Skeletal muscle tissue (tissue), 4 donors: ENCODE results near the gene CTXN1. TPM values are rescaled to one million over a fixed set of nuclear protein-coding genes. Genes with fewer than 3 reads are reported as not detected.

Experiments used
- H3K27ac ChIP-seq: one replicate; pipeline ENCODE4 v1.7.0; 2013; ENCODE audit warnings: mild to moderate bottlenecking, low read depth, low read length, inconsistent platforms
- H3K27me3 ChIP-seq, 3 donors: one replicate each; pipeline ENCODE4 v1.7.0; 2013; ENCODE audit warnings: low read length in 3 of 3; ENCODE audit not compliant: control insufficient read depth in 3 of 3, insufficient read depth in 3 of 3
- H3K36me3 ChIP-seq, 3 donors: one replicate each; pipeline ENCODE4 v1.7.0; 2013; ENCODE audit warnings: low read length in 3 of 3; ENCODE audit not compliant: control insufficient read depth in 3 of 3, insufficient read depth in 3 of 3
- H3K4me1 ChIP-seq, 3 donors: one replicate each; pipeline ENCODE4 v1.7.0; 2013; ENCODE audit warnings: low read length in 3 of 3, mild to moderate bottlenecking in 3 of 3; ENCODE audit not compliant: control insufficient read depth in 3 of 3, insufficient read depth in 3 of 3
- H3K4me3 ChIP-seq, 3 donors: one replicate each; pipeline ENCODE4 v1.7.0; 2013; ENCODE audit warnings: low read length in 3 of 3
- H3K9ac ChIP-seq, 3 donors: one replicate each; pipeline ENCODE4 v1.7.0; 2013; ENCODE audit warnings: low read length in 3 of 3, mild to moderate bottlenecking in 3 of 3, moderate library complexity in 2 of 3, low read depth in 1 of 3
- H3K9me3 ChIP-seq, 3 donors: one replicate each; pipeline ENCODE4 v1.7.0; 2013; ENCODE audit warnings: low read length in 3 of 3; ENCODE audit not compliant: control insufficient read depth in 3 of 3
- total RNA-seq: library from RNA; depleted of rRNA; stranded (reverse); fragments of >200 nt; gene quantifications from one replicate; pipeline ENCODE4 v1.2.3, GENCODE V29; 2014
- donor health status: Osteomylitis.

Gene CTXN1
- total RNA-seq, 1 donor from 2014 or later: 0.52 TPM

DNA sequence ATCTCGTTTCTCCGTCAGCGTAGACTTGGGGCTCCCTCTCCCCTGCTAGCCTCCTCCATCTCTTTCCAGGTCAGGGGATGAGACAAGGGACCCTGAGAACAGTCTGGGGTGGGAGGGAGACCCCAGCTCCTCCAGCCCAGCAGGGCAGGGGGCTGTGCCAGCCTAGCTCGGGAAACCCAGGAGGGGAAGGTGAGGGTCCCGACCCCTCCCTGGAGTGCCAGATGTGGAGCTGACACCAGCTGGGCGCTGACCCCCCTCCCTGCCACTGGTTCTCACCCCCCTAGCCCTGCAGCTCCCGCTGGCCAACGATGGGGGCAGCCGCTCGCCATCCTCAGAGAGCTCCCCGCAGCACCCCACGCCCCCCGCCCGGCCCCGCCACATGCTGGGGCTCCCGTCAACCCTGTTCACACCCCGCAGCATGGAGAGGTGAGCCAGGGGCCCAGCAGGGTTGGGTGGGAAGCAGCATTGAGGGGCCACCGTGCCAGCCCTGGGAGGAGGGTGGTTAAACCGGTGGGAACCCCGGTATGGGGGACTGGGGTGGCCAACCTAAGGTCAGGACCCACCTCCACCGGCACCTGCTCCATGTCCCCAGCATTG lies 16.4 kb downstream of the CTXN1 start:
- peaks cover 0 to 6% (median 2%) of the 10 kb centered on the region in 3 donors for H3K27me3 ChIP-seq
- H3K4me1 ChIP-seq: peaks cover 11 to 29% (median 14%) of the 10 kb centered on the region in 3 donors
- H3K27ac ChIP-seq: no peak overlapping the region
- no peaks in the 10 kb centered on the region for H3K9me3 ChIP-seq
- H3K36me3 ChIP-seq: peaks cover 39 to 47% (median 44%) of the 10 kb centered on the region in 3 donors
- H3K9ac ChIP-seq: no peak overlapping the region
- no peak overlapping the region for H3K4me3 ChIP-seq

DNA sequence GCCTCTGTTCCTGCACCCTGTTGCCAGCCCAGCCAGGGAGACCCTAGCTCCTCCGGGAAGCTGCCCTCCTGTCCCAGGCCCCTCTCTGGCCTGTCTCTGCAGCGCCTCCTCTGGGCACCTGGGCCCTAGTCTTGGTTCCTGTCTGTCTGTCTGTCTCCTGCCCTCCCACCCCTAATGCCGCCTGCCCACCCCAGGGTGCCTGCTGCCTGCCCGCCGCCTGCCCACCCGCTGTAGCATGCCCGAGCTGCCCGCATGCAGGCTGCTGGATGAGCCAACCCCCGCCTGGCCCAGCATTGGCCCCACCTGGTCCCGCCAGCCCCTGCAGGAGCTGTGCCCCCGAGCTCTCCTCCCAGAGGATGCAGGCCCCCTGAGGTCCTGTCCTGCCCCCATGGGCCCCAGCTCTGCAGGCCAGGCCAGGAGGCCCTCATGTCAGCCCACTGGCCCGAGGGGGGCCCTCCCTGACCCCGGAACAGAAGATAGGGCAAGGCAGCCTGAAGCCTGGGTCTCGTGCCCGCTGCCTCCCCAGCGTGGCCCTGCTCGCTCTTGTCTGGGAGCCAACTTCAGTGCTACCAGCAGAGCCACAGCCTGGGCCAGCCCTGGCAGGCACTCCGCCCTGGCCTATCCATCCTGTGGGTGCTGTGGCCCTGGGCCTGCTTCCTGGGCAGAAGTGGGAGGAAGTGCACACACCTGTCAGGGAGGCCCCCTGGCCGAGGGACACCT lies 17.0 kb downstream of the CTXN1 start:
- Histone ChIP-seq H3K4me1 (peaks cover 15 to 30% (median 16%) of the 10 kb centered on the region in 3 donors), H3K36me3 (peaks cover 39 to 48% (median 45%) of the 10 kb centered on the region in 3 donors), H3K9me3 (no peaks in the 10 kb centered on the region), H3K27me3 (peaks cover 0 to 3% (median 0%) of the 10 kb centered on the region in 3 donors), H3K27ac (no peak overlapping the region), H3K9ac (no peak overlapping the region), H3K4me3 (no peak overlapping the region)

DNA sequence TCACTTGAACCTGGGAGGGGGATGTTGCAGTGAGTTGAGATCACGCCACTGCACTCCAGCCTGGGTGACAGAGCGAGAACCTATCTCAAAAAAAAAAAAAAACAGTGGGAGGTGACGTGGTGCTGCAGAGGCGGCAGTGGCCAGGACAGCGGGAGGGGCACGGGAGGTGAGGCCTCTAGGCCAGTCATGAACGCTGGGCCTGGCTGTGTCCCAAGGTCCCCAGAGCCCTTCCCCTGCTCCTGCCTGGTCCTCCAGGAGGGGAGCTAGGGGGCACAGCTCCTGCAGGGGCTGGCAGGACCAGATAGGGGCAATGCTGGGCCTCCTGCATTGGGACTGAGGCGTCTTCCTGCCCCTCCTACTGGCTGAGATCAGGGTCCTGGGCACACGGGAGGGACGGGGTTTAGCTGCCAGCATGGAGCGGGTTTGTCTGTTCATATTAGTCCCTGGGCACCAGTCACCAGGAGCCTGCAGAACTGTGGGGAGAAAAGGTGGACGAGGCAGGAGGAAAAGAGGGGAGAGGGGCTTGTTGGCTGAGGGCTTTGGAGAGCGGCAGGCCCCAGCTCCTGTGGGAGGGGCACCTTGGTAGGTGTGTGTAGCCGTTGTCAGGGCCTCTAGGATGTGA lies 17.7 kb downstream of the CTXN1 start:
- H3K9me3 ChIP-seq: no peaks in the 10 kb centered on the region
- no peak overlapping the region for H3K27ac ChIP-seq
- H3K4me1 ChIP-seq: peaks cover 16 to 33% (median 18%) of the 10 kb centered on the region in 3 donors
- H3K36me3 ChIP-seq: peaks cover 39 to 48% (median 45%) of the 10 kb centered on the region in 3 donors
- H3K27me3 ChIP-seq: peaks cover 0 to 3% (median 0%) of the 10 kb centered on the region in 3 donors
- H3K9ac ChIP-seq: no peak overlapping the region
- H3K4me3 ChIP-seq: no peak overlapping the region

DNA sequence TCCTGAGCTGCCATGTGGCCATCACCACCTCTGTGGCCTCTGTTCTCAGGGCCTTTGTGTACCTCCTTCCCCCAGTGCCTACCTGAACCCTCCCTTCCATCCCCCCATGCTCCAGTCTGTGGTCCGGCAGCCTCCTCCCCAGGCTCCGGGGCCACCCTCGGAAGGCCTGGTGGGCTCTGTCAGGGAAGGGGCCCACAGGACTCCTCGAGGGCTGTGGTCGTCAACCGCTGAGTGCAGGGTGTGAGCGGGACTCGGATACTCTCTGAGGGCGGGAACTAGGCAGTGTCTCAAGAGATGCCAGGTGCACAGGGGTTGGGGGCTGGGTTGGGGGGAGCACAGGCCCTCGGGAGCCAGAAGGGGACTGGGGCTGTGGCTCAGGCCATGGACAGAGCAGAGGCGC lies 18.4 kb downstream of the CTXN1 start:
- H3K27me3 ChIP-seq: peaks cover 0 to under 1% (median 0%) of the 10 kb centered on the region in 3 donors
- no peak overlapping the region for H3K9ac ChIP-seq
- H3K4me3 ChIP-seq: no peak overlapping the region
- H3K27ac ChIP-seq: no peak overlapping the region
- peaks cover 22 to 39% (median 24%) of the 10 kb centered on the region in 3 donors for H3K4me1 ChIP-seq
- H3K36me3 ChIP-seq: peaks cover 36 to 44% (median 42%) of the 10 kb centered on the region in 3 donors
- H3K9me3 ChIP-seq: no peaks in the 10 kb centered on the region

DNA sequence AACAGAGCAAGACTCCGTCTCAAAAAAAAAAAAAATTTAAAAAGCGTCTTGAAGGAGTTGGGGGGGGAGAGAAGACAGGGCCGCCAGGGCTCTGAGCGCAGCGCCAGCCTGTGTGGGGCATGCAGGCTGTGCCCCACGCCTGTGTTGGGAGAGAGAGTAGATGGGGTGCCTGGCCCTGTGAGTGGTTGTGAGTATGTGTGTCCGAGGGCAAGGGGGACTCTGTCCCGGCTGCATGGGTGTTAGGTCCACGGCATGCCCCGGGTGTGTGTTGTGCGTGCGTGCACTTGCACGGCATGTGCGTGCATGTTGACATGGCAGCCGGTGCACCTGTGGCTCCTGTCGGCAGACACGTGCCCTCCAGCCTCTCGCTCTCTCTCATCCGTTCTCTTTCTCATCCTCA lies 18.8 kb downstream of the CTXN1 start:
- no peaks in the 10 kb centered on the region for H3K9me3 ChIP-seq
- H3K4me1 ChIP-seq: peaks cover 22 to 40% (median 25%) of the 10 kb centered on the region in 3 donors
- H3K9ac ChIP-seq: no peak overlapping the region
- no peaks in the 10 kb centered on the region for H3K27me3 ChIP-seq
- peaks cover 34 to 41% (median 40%) of the 10 kb centered on the region in 3 donors for H3K36me3 ChIP-seq
- H3K27ac ChIP-seq: no peak overlapping the region
- no peak overlapping the region for H3K4me3 ChIP-seq

DNA sequence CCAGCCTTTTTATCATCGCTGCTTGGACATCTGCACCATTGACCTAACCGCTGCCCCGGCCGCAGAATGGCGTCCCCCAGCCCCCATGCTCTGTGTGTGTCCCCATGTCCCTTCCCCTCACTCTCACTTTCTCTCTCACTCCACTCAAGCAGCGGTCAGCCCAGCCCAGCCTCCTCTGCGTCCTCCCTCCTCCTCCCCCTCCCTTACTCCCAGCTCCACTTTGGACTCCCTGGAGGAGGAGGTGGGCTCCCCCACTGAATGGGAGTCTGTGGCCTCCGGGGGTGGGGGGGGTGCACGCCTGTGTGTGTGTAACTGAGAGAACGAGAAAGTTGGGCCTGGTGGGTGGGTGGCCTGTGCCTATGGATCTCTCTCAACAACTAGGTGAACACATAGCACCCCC lies 20.1 kb downstream of the CTXN1 start:
- Histone ChIP-seq H3K4me1 (peaks cover 22 to 40% (median 28%) of the 10 kb centered on the region in 3 donors), H3K4me3 (no peak overlapping the region), H3K27me3 (no peaks in the 10 kb centered on the region), H3K36me3 (peaks cover 23 to 30% (median 29%) of the 10 kb centered on the region in 3 donors), H3K9ac (peak overlapping the region in 1 of 3 donors; percentile 89), H3K27ac (no peak overlapping the region), H3K9me3 (no peaks in the 10 kb centered on the region)

DNA sequence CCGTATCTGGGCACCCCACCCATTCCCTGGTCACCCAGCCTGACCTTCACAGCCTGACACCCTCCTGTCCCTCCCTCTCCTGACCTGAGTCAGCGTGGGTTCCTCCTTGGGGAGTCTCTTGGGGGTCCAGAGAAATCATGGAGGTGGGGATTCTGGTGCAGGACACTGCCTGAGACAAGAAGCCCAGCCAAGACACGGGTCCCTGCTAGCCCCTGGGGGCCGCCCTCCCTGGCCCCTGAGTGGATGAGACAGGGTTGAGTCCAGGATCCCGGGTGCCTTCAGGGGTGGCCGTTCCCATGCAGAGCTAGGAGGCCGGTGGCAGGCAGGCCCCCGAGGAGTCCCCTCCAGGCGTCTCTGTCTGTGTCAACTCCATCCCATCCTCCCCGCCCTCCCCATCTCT lies 20.7 kb downstream of the CTXN1 start:
- Histone ChIP-seq H3K9ac (peak overlapping the region in 2 of 3 donors; percentile 81 to 89), H3K27me3 (no peaks in the 10 kb centered on the region), H3K9me3 (no peaks in the 10 kb centered on the region), H3K36me3 (peaks cover 17 to 24% (median 24%) of the 10 kb centered on the region in 3 donors), H3K4me1 (peaks cover 26 to 46% (median 33%) of the 10 kb centered on the region in 3 donors), H3K4me3 (peak overlapping the region; percentile 23 to 97 (median 91)), H3K27ac (no peak overlapping the region)

DNA sequence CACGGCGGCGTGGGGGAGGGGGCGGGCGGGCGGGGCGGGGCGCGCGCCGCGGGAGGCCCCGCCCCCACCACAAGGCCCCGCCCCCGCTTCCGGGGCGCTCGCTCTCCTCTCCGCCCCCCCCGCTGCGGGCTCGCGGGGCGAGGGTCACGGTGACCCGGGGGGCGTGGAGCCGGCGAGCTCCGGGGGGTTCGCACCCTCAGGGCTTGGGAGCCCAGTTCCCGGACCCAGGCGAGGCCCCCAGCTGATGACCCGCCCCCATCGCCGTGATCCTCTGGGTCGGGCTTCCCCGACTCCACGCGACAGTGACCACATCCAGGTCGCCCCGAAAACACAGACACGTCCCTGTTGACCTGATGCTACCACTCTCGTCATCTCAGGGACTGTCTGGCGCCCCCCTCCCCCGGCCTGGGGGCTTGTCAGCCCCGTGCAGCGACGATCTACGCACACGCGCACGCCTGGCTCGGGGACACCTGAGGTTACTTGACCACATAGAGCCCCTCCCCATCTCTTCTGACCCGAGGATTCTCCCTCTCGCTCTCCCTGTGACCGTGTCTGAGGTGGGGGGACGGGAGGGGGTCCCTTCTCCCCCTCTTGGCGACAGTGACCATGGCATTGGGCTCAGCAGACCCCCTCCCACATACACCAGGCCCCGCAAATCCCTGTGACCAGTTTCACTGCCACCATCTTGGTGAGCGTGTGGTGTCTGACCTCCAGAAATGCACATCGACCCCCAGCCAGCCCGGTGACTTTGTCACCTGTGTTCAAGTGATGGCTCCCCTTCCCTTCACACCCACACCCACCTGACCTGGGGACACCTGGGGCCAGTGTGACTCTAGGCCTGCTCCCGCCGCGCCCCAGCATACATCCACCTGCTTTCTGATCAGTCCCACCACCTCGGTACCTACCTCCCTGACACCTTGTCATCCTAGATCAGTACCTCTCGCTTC lies 21.6 kb downstream of the CTXN1 start:
- H3K9me3 ChIP-seq: no peaks in the 10 kb centered on the region
- H3K4me1 ChIP-seq: peaks cover 27 to 49% (median 35%) of the 10 kb centered on the region in 3 donors
- H3K27me3 ChIP-seq: peaks cover 0 to 2% (median 0%) of the 10 kb centered on the region in 3 donors

More for the DNA sequence above, 21.6 kb downstream of the CTXN1 start:
- peak overlapping the region; percentile 66 for H3K27ac ChIP-seq
- peak overlapping the region; percentile 81 to 89 (median 85) for H3K9ac ChIP-seq
- H3K4me3 ChIP-seq: peak overlapping the region; percentile 88 to 97 (median 91)
- peaks cover 13 to 18% (median 18%) of the 10 kb centered on the region in 3 donors for H3K36me3 ChIP-seq
